IPS DF 6.9 (cell line): ENCODE results near the gene ZNF550.
"Not testable (repeated sequence)": the region's sequence is repeated elsewhere in the genome, so short reads cannot be mapped to it uniquely, and the experiment has no call there.

Source experiments
- DNase-seq: peaks from one replicate; pipeline ENCODE4 v3.0.0-alpha.2; 2013; ENCODE audit warnings: low read depth, low spot score
- H3K27ac ChIP-seq: one replicate; pipeline ENCODE4 v1.5.1; 2013; ENCODE audit warnings: low read length, control low read depth
- H3K27me3 ChIP-seq: 2 replicates; pipeline ENCODE4 v1.6.1; 2013; ENCODE audit warnings: mild to moderate bottlenecking, low read length; ENCODE audit not compliant: control insufficient read depth, insufficient read depth
- H3K36me3 ChIP-seq: 2 replicates; pipeline ENCODE4 v1.6.1; 2013; ENCODE audit warnings: low read length; ENCODE audit not compliant: control insufficient read depth, insufficient read depth
- H3K4me1 ChIP-seq: 2 replicates; pipeline ENCODE4 v1.6.1; 2013; ENCODE audit warnings: low read length; ENCODE audit not compliant: control insufficient read depth, insufficient read depth
- H3K4me3 ChIP-seq: 2 replicates; pipeline ENCODE4 v1.5.1; 2013; ENCODE audit warnings: mild to moderate bottlenecking, low read length
- H3K9me3 ChIP-seq: 2 replicates; pipeline ENCODE4 v1.6.1; 2013; ENCODE audit warnings: low read length, inconsistent platforms; ENCODE audit not compliant: control insufficient read depth, insufficient read depth
- WGBS: extraction: QIAGEN DNeasy Blood & Tissue Kit; methylation state at CpG from one replicate; pipeline ENCODE4 v1.1.7; 2013; ENCODE audit warnings: mixed read lengths, missing lambda C conversion rate; ENCODE audit not compliant: insufficient read length, insufficient coverage; 5-methylcytosine and 5-hydroxymethylcytosine counted together

ZNF550 gene

GRCh38 chr19:57488299-57488644 is 71.4 kb downstream of the ZNF550 start:
- not testable (repeated sequence) for H3K4me1 ChIP-seq, H3K4me3 ChIP-seq, H3K9me3 ChIP-seq, H3K27me3 ChIP-seq, DNase-seq, H3K27ac ChIP-seq
- WGBS, result no CpG with 5 or more reads among the region's 1 CpG
- peaks cover 14% of the 10 kb centered on the region for H3K36me3 ChIP-seq

- WGBS, result 100% methylated on average over 2 of the region's 69 CpGs
- not testable (repeated sequence) for H3K27ac ChIP-seq, H3K27me3 ChIP-seq, H3K9me3 ChIP-seq, H3K4me1 ChIP-seq
- H3K36me3 ChIP-seq, result peaks cover 11% of the 10 kb centered on the region
- peak; percentile 88 for DNase-seq
- H3K4me3 ChIP-seq, result peak within 1 kb of the TSS; percentile 78
Observed at GRCh38 chr19:57487477-57488298, 72.0 kb downstream of the ZNF550 start, which contains the start of gene ZNF419. Gene ZNF419 (plus strand): TSS chr19:57487750. CDS start chr19:57487951, 201 bp downstream.
